GM18499 (cell line): ENCODE results near the gene BOK.
"Not testable (repeated sequence)": the region's sequence is repeated elsewhere in the genome, so short reads cannot be mapped to it uniquely, and the experiment has no call there.

Experiments used
- ATAC-seq: cut with Tn5 transposase; IDR thresholded peaks from one replicate; pipeline ENCODE4 v1.9.1; 2021; ENCODE audit warnings: moderate number of reproducible peaks; ENCODE audit not compliant: insufficient read depth, unreplicated experiment

The BOK gene

DNA sequence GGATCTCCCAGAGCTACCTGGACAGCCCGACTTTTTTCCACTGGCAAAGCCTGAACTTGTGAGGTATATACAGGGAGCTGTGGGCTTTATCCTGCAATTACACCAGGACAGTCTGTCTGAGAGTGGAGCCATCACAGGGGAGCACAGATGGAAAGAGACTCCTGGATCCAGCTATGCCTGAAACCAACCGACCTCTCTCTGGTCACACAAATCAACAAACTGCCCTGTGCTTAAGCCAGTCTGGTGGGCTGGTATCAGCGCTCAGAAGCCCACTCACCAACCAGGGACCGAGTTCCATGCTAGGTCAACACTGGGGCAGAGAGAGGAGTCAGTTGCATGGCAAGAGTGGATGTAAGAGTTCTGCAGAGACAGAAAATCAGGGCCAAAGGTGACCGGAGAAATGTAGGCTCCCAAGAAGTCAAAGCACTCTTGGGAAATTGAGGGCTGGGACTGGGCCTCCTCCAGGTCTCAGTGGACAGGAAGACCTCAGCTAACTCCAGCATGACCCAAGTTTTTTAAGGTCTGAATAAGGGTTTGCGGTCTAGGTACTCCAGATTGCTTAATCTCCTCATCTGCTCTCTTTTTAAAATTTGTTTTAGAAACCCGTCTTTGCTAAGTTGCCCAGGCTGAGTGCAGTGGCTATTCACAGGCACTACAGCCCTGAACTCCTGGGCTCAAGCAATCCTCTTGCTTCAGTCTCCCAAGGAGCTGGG, 3.8 kb upstream of the BOK start:
- no peak for ATAC-seq

DNA sequence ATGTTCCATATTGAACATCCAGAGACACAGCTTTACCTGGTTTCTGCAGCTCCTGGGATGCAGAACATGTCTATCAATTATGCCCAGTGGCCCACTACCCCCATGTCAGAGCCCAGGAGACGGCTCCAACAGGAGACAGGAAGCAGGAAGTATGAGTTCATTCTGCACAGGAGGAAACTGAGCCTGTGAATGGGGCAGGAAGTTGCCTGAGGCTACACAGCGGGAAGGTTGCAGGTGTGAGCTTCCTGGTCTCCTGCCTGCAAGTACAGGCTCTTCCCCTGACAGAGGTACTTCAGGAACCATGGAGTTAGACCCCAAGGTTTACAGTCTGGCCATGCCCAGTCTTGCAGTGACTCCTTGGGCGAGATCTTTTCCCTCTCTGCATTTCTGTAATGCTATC, 2.8 kb upstream of the BOK start:
- no peak for ATAC-seq

DNA sequence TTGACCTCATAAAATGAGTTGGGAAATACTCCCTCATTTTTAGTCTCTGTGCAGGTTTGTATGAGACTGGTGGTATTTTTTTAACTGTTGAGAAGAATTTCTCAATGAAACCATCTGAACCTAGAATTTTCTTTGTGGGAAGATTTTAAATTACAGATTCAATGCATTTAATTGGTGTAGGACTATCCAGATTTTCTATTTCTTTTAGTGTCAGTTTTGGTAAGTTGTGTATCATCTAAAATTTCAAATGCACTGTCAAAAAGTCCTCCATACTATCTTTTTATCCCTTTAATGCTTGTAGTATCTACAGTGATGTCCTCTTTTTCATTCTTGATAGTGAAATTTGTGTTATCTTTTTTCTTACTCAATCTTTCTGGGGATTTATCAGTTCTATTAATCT, 1.8 kb upstream of the BOK start:
- no peak for ATAC-seq

DNA sequence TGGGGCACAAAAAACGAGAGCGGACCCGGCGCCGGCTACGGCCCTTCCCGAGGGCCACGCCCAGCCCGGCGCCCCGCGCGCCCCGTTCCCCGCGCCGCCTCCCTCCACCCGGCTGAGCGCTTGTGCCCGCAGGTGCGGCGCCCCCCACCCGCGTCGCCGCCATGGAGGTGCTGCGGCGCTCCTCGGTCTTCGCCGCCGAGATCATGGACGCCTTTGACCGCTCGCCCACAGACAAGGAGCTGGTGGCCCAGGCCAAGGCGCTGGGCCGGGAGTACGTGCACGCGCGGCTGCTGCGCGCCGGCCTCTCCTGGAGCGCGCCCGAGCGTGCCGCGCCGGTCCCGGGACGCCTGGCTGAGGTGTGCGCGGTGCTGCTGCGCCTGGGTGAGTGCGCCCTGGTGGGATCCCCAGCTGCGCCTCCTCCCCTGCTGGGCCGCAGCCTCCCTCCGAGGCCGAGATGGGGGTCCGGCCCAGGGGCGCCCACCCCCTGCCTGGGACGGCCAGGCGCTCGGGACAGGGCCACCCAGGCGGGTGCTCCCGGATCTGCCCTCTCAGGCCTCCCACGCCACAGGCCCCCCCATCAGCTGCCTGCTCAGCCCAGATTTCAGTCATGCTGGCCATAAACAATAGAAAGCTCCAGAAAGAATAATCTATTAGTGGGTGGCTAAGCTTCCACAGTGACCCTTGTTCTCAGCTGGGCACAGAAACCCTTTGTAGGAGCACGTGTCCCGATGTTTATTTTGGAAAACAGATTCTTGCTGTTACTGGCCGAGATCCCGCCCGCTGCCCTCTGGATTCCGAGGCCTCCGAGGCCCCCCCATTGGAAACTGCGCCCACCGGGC, 997 bp downstream of the BOK start:
- ATAC-seq, result no peak

DNA sequence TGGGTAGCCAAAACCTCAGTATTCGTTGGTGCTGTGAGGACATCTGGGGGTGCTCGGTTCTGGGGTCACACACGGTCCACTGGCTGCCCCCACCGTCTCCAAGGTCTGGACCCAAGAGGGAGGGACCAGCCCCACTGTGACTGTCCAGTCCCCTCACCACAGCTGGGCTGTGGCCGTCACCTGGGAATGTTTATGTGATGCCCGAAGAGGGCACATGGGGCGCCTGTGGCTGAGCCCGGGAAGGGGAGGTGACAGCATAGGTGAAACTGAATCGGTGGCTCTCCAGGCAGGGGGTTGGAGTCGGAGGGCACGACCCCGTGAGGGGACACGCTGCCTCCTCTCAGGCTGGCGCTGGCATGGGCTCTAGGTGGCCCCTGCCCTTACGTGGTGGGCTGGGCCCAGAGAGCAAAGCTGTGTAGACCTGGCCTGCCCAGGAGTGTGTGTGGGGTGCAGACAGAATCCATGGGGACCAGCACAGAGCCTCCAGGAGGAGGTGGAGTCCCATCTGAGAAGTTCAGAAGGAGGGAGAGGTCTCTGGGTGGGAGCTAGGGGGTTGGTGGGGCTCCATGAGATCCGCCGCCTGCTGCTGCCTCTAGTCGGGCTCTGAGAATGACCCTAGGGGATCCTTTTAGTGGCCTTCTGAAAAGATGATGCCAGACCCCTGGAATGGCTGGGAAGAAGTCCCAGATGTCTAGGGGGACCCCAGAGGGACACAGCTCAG, 1.8 kb downstream of the BOK start:
- ATAC-seq, result no peak

DNA sequence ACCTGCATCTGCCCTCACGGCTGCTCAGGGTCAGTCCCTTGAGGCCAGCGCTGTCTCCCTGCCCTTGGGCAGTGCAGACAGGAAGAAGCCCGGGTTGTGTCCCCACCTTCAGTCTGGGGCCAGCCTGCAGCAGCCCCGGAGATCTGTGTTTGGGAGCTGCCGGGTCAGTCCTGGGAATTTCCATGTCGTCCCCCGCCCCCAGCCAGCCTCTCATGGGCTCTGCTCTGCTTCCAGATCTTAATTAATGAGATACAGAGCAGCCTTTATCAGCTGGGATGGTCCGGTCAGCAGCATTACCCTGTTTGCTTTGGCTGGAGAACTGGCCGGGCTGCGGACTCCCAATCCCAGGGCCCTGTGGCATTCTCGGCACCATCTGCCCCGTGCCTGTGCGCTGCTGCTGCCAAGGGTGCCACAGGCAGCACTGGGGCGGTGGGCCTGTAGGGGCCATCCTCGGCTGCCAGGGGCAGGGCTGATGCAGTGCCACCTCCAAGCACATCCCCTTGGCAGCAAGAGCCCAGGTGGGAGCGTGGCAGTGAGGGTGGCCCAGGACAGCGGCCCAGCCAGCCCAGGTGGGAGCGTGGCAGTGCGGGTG, 2.4 kb downstream of the BOK start:
- no peak for ATAC-seq

DNA sequence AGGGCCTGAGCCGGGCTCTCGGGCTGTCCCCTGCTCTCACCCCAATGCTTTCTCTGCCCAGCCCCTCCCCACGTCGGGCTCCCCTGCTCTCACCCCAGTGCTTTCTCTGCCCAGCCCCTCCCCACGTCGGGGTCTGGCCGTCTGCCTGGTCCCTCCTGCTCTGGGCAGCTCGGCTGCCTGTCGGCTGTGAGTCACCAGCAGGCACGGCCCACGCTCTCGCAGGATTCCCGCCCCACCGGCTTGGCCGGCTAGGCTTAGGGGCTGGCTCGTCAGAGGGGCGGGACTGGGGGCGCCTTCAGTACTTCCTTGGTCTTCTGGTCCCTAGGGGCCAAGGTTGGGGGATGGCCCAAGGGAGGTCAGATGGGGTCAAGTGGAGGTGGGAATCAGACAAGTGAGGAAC, 3.3 kb downstream of the BOK start:
- no peak for ATAC-seq

DNA sequence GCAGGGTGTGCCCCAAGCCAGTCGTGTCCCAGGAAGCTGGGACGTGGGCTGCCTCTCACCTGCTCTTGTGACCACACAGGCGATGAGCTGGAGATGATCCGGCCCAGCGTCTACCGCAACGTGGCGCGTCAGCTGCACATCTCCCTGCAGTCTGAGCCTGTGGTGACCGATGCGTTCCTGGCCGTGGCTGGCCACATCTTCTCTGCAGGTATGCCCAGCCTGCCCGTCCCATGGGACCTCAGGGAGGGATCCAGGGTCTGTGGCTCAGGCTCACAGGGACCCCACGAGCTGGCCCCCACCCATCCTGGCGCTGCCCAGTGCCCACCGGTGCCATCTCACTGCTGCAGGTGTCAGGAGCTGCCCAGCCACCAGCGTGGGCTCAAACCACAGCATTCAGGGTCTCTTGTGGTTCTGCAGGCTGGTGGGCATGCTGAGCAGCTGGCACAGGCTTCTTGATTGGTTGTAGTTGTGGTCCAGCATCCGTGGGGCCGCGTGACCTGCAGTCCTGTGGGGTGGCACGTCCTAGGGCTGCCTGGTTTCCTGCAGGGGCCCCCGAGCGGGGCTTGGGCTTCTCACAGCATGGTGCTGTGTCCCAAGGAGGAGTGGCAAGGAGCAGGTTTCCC, 3.8 kb downstream of the BOK start:
- no peak for ATAC-seq

DNA sequence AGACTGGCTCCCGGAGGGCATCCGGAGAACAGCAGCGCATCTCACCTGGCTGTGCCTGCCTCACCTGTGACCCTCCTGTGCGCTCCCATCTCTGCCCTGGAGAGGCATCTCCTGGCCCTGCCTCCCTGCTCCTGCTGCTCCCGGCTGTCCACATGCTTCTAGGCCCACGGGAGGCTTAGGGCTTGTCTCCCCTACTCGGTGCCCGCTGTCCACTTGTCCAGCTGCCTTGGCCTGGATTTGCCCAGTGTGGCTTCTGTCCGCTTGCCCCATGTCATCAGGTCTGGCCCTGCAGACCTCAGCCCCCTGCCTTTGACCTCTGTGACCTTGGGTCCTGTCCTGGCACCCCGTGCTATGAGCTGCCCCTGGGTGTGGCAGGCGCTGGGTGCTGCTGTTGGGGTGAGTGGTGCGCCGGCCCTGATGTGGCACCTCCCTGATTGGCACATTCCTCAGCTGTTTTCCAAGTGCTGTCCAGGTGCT, 4.5 kb downstream of the BOK start:
- ATAC-seq, result no peak

DNA sequence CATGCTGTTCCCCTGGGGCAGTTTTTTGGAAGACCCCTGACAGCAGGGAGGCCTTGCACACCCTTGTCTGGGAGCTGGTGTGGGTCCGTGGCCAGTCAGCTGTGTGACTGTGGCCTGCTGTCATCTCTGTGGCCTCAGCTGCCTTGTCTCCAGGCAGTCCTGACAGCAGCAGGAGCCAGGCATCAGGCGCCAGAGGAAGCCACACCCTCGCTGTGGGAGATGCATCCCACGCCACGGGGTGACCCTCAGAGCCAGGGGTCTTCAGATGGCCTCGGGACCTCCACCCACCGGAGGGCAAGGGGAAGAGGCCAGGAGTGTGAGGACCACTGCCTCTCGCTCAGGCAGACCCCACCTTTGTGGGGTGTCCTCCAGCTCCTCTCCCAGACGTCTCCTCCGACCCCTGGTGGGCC, 5.0 kb downstream of the BOK start:
- no peak for ATAC-seq

DNA sequence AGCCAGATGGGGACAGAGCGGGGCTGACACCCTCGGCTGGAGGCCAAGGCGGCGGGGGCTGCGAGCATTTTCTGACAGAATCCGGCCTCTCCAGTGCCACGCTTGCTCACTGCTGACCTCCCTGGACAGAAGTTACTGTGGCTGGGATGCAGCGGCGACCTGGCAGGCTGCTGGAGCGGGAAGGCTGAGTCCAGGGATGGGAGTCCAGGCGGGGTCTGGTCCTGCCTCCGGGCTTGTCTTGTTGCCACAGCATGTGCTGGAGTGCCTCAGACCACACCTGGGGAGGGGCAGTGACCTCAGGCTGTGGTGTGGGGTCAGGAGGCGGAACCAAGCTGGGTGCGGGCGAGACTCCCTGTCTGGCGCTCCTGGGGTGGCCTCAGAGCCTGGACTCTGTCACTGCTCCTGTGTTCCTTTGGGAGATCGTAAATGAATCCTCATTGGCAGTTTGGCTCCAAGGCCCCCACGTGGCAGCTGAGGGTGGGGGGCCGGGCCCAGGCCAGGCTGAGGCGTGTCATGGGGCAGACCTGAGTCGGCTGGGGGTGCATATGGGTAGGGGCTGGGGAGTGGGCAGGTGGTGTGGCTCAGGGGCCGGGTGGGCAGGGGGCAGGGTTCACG, 5.5 kb downstream of the BOK start:
- ATAC-seq, result no peak

DNA sequence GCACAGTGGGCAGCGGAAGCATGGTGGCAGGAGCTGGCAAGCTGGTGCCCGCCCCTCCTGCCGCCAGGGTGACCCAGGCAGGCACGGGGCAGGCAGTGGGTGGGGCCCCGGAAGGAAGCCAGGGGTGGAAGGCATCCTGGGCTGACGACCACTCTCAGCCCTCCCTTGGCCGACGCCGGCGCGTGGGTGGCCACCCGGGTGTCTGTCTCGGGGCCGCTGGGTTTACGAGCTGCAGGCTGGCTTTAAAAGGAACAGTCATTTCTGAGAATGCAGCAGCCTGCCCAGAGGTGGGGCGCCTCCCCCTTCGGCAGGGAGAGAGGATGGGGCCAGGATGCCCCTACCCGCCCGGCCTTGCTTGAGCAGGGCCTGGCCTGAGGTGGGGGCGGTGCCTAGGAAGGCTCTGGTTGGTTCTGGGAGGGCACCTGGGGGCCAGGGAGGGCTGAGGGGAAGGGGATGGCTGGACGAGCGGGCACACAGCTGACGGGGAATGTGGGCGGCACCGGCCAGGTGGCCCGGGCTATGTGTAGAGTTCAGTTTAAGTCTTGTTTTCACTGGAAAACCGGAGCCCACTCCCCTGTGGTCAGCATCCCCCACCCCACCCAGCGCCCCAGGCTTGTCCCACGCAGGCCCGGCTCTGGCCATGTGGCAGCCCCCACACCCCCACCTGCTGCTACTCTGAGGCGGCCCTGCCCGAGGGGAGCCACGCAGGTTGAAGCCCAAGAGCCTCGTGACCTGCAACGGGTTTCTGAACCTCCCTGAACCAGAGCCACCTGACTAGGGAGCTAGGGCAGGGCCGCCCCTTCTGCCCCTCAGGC, 6.3 kb downstream of the BOK start:
- no peak for ATAC-seq

DNA sequence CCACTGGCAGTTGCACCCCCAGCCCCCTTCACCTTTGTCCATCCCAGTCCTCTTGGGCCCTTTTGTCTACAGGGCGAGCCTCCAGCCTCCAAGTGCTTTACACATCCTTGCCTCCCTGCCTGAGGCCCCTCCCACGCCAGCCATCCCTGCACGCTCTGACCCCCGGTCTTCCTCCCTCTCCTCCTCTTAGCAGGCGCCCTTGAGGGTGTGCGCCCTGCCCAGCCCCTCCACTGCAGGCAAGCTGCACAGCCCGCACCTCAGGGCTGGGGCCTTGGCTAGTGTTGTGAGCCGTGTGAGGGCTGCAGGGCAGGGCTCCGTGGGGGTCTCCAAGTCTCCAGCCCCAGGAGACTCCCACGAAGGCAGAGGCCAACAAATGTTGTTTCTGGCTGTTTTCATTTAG, 6.9 kb downstream of the BOK start:
- ATAC-seq, result no peak

DNA sequence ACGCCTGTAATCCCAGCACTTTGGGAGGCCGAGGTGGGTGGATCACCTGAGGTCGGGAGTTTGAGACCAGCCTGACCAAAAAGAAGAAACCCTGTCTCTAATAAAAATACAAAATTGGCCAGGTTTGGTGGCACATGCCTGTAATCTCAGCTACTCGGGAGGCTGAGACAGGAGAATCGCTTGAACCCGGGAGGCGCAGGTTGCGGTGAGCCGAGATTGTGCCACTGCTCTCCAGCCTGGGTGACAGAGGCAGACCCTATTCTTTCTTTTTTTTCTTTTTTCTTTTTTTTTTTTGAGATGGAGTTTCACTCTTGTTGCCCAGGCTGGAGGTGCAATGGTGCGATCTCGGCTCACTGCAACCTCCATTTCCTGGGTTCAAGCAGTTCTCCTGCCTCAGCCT, 7.5 kb downstream of the BOK start:
- not testable (repeated sequence) for ATAC-seq

DNA sequence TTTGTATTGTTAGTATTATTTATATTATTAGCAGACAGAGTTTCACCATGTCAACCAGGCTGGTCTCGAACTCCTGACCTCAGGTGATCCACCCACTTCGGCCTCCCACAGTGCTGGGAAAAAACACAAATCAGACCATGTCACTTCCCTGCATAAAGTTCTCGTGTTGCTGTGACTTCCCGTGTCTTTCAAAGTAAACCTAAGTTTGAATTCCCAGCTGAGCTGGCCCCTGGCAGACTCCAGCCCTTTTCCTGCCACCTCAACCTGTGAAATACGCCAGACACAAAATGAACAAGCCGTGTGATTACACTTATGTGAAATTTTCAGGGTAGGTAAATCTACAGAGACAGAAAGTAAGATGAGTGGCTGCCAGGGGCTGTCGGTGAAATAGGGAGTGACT, 7.9 kb downstream of the BOK start:
- ATAC-seq, result no peak

DNA sequence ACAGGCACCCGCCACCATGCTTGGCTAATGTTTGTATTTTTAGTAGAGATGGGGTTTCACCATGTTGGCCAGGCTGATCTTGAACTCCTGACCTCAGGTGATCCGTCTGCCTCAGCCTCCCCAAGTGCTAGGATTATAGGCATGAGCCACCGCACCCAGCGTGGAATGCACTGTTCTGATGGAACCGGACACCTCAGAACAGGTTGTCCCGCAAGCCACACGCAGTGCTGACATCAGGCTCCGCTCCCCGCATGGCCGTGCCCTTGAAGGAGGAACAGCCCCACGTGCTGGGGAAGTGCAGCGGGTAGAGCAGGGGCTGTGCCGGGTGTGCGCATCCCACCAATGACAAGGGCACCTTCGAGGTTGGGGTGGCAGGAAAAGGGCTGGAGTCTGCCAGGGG, 8.7 kb downstream of the BOK start:
- not testable (repeated sequence) for ATAC-seq

DNA sequence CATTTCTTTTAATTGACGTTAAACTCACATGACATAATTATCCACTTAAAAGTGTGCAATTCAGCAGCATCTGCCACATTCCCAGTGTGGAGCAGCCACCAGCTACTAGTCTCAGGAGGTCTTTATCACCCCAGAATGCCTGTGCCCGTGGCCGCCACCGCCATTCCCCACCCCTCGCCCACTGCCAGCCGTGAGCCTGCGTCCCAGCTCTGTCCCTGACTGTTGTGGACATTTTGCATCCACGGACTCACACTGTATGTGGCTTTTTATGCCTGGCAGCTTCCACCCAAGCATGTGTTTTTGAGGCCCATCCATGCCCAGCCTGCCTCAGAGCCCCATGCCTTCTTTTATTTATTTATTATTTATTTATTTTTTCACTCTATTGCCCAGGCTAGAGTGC, 9.2 kb downstream of the BOK start:
- no peak for ATAC-seq

DNA sequence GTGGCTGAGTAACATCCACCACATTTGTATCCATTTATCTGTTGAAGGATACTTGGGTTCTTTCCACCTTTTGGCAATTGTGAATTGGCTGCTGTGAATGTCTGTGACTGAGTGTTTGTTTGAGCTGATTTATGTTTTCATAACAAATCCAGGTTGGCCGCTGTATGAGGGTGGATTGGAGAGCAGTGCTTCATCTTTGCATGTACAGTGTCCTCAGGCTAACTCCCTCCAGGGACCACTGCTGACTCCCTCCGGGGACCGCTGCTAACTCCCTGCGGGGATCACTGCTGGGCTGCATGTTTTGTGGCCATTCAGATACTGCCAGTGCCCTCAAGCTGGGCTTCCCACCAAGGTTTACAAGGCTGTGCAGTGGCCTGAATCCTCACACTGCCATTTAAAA, 10.2 kb downstream of the BOK start:
- ATAC-seq, result no peak

DNA sequence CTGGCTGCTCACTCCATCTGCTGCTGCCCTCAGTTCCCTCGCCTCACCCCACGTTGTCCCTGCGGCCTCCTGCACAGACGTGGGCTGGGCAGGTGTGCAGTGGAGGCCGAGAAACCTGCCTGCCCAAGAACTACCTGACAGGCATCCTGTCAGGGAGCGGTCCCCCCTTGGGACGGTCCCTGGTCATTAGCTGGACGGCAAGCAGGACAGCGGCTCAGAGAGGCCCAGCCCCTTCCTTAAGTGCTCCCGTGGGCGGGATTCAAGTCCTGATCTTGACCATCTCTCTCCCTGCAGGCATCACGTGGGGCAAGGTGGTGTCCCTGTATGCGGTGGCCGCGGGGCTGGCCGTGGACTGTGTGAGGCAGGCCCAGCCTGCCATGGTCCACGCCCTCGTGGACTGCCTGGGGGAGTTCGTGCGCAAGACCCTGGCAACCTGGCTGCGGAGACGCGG, 11.3 kb downstream of the BOK start:
- ATAC-seq, result no peak
